Measurements from ENCODE around the gene SFSWAP. TPM values are rescaled to one million over a fixed set of nuclear protein-coding genes. Genes with fewer than 3 reads are reported as not detected.
"Not testable (repeated sequence)": the region's sequence is repeated elsewhere in the genome, so short reads cannot be mapped to it uniquely, and the experiment has no call there.

Gene SFSWAP
- total RNA-seq, 1 donor from 2014 or later: 34.9 TPM

GRCh38 chr12:131702573-131702877, 8.4 kb upstream of the SFSWAP start:
- Histone ChIP-seq H3K27ac (no peak overlapping the region), H3K4me3 (no peak overlapping the region), H3K27me3 (no peaks in the 10 kb centered on the region), H3K9me3 (peaks cover 9% of the 10 kb centered on the region), H3K36me3 (no peaks in the 10 kb centered on the region), H3K4me1 (no peaks in the 10 kb centered on the region)
- peak in 1 of 2 donors; percentile 54 for DNase-seq (ENCODE audit: extremely low spot score in 2 of 2)
- TF ChIP-seq POLR2AphosphoS5 (IDR thresholded peaks at IDR 0.05; ENCODE audit: insufficient read depth in 1 of 2, low read depth in 1 of 2) (no peak), CTCF (IDR thresholded peaks at IDR 0.05) (no peak), POLR2A (IDR thresholded peaks at IDR 0.05) (no peak)
- intact Hi-C loops (cut with DNase I): no loop called here

- no peak overlapping the region for H3K27ac ChIP-seq
- H3K36me3 ChIP-seq: no peaks in the 10 kb centered on the region
- H3K4me1 ChIP-seq: no peaks in the 10 kb centered on the region
- intact Hi-C loops (cut with DNase I): no loop called here
- H3K9me3 ChIP-seq: peaks cover 9% of the 10 kb centered on the region
- no peak overlapping the region for H3K4me3 ChIP-seq
- TF ChIP-seq CTCF (IDR thresholded peaks at IDR 0.05): no peak
- no peak for TF ChIP-seq POLR2AphosphoS5 (IDR thresholded peaks at IDR 0.05; ENCODE audit: insufficient read depth in 1 of 2, low read depth in 1 of 2)
- H3K27me3 ChIP-seq: no peaks in the 10 kb centered on the region
- peak in 1 of 2 donors; percentile 1 for DNase-seq (ENCODE audit: extremely low spot score in 2 of 2)
These were observed 7.7 kb upstream of the SFSWAP start for GRCh38 chr12:131703161-131703560.

- H3K4me1 ChIP-seq: no peaks in the 10 kb centered on the region
- no peak overlapping the region for H3K27ac ChIP-seq
- H3K9me3 ChIP-seq: peaks cover 9% of the 10 kb centered on the region
- H3K27me3 ChIP-seq: no peaks in the 10 kb centered on the region
- TF ChIP-seq POLR2AphosphoS5 (IDR thresholded peaks at IDR 0.05; ENCODE audit: insufficient read depth in 1 of 2, low read depth in 1 of 2) (no peak), POLR2A (IDR thresholded peaks at IDR 0.05) (no peak), CTCF (IDR thresholded peaks at IDR 0.05) (no peak)
- intact Hi-C loops (cut with DNase I): no loop called here
- no peak overlapping the region for H3K4me3 ChIP-seq
- no peaks in the 10 kb centered on the region for H3K36me3 ChIP-seq
- no peak for DNase-seq (ENCODE audit: extremely low spot score in 2 of 2)
These were observed 6.4 kb upstream of the SFSWAP start for GRCh38 chr12:131704509-131704908.

- H3K4me1 ChIP-seq; DNase-seq (ENCODE audit: extremely low spot score in 2 of 2); H3K4me3 ChIP-seq; H3K36me3 ChIP-seq; intact Hi-C loops (cut with DNase I); H3K9me3 ChIP-seq; H3K27ac ChIP-seq; H3K27me3 ChIP-seq: not testable (repeated sequence)
These were observed 4.2 kb upstream of the SFSWAP start for GRCh38 chr12:131706709-131707108.

GRCh38 chr12:131709226-131709625, 1.7 kb upstream of the SFSWAP start:
- no peak for TF ChIP-seq CTCF (IDR thresholded peaks at IDR 0.05)
- TF ChIP-seq POLR2A (IDR thresholded peaks at IDR 0.05): no peak
- no peak for TF ChIP-seq POLR2AphosphoS5 (IDR thresholded peaks at IDR 0.05; ENCODE audit: insufficient read depth in 1 of 2, low read depth in 1 of 2)
- peaks cover 1% of the 10 kb centered on the region for H3K9me3 ChIP-seq
- intact Hi-C loops (cut with DNase I): no loop called here

More at GRCh38 chr12:131709226-131709625, 1.7 kb upstream of the SFSWAP start:
- DNase-seq (ENCODE audit: extremely low spot score in 2 of 2): no peak
- H3K4me1 ChIP-seq: peaks cover 26% of the 10 kb centered on the region
- H3K27me3 ChIP-seq: no peaks in the 10 kb centered on the region
- H3K4me3 ChIP-seq: no peak overlapping the region
- H3K36me3 ChIP-seq: peaks cover 0 to 3% of the 10 kb centered on the region in 2 donors
- no peak overlapping the region for H3K27ac ChIP-seq
